Measurements from ENCODE around the gene RAP2C. TPM values are rescaled to one million over a fixed set of nuclear protein-coding genes. Genes with fewer than 3 reads are reported as not detected.

The RAP2C gene
- total RNA-seq, 1 donor from 2014 or later, result 48.8 TPM

DNA sequence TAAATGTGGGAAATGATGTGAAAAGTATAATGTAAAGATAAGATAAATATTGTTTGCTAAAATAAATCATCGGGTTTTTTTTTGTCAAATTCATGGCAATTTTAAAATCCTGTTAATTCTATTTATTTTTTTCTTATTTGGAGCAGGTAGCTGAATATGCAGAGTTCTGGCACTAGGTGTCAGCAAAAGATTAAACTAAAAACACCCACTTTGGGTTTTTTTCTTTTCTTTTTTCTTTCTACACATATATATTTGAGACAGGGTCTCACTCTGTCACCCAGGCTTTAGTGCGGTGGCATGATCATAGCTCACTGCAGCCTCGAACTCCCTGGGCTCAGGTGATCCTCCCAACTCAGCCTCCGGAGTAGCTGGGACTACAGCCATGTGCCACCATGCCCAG lies 6.9 kb upstream of the RAP2C start:
- Mint-ChIP-seq H3K4me3 (ENCODE audit: low read depth) (no peak overlapping the region), H3K27ac (no peak overlapping the region), H3K9me3 (ENCODE audit: low read depth) (no peaks in the 10 kb centered on the region), H3K27me3 (no peaks in the 10 kb centered on the region), H3K4me1 (ENCODE audit: low read depth) (peaks cover 4% of the 10 kb centered on the region), H3K36me3 (ENCODE audit: insufficient read depth) (no peaks in the 10 kb centered on the region)
- TF ChIP-seq, protein P1, sequence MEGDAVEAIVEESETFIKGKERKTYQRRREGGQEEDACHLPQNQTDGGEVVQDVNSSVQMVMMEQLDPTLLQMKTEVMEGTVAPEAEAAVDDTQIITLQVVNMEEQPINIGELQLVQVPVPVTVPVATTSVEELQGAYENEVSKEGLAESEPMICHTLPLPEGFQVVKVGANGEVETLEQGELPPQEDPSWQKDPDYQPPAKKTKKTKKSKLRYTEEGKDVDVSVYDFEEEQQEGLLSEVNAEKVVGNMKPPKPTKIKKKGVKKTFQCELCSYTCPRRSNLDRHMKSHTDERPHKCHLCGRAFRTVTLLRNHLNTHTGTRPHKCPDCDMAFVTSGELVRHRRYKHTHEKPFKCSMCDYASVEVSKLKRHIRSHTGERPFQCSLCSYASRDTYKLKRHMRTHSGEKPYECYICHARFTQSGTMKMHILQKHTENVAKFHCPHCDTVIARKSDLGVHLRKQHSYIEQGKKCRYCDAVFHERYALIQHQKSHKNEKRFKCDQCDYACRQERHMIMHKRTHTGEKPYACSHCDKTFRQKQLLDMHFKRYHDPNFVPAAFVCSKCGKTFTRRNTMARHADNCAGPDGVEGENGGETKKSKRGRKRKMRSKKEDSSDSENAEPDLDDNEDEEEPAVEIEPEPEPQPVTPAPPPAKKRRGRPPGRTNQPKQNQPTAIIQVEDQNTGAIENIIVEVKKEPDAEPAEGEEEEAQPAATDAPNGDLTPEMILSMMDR (IDR thresholded peaks at IDR 0.05; ENCODE audit: unreplicated experiment), result peak; percentile 69
- no peak for DNase-seq (ENCODE audit: low spot score, unreplicated experiment)

DNA sequence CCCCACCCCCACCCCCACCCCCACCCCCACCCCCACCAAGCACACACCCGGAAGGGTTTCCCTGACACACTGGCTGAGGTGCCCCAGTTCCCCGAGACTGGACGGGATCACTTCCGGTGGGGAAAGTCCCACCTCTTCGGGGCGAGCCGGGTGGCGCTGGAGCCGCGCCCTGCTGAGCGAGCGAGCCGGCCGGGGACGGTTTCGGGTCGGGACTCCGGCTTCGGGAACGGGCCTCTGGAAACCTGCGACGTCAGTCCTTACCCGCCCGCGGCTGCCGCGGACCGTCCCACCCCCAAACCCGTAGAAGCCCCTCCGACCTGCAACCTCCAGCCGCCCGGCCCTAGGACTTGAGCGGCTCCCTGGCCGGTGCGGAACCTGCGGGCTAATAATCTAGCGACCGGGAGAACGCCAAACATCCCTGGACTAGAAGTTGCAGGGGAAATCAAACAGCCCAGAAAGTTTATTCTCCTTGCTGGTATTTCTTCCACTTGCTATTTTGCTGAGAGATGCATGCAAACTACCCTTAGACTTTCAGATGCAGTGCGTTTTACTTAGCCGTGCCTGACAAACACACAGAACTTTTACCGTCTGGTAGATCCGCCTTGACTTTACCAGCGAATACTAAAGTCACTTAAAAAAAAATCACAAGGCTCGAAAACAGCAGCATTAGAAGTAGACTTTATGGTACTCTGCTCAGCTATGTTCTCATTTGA lies 991 bp downstream of the RAP2C start:
- Mint-ChIP-seq H3K4me1 (ENCODE audit: low read depth) (peaks cover 41% of the 10 kb centered on the region), H3K9me3 (ENCODE audit: low read depth) (no peaks in the 10 kb centered on the region), H3K36me3 (ENCODE audit: insufficient read depth) (peaks cover 12% of the 10 kb centered on the region), H3K4me3 (ENCODE audit: low read depth) (peak overlapping the region; percentile 96), H3K27ac (peak overlapping the region; percentile 94), H3K27me3 (no peaks in the 10 kb centered on the region)
- peak; percentile 78 for DNase-seq (ENCODE audit: low spot score, unreplicated experiment)
- TF ChIP-seq, protein P1 (IDR thresholded peaks at IDR 0.05; ENCODE audit: unreplicated experiment), result no peak

GRCh38 chrX:132217203-132218073 lies 1.8 kb downstream of the RAP2C start:
- TF ChIP-seq, protein P1 (IDR thresholded peaks at IDR 0.05; ENCODE audit: unreplicated experiment), result peak; percentile 9
- DNase-seq (ENCODE audit: low spot score, unreplicated experiment), result peak; percentile 61
- no peaks in the 10 kb centered on the region for H3K9me3 Mint-ChIP-seq (ENCODE audit: low read depth)
- peaks cover 13% of the 10 kb centered on the region for H3K36me3 Mint-ChIP-seq (ENCODE audit: insufficient read depth)
- peaks cover 46% of the 10 kb centered on the region for H3K4me1 Mint-ChIP-seq (ENCODE audit: low read depth)
- peak overlapping the region; percentile 96 for H3K4me3 Mint-ChIP-seq (ENCODE audit: low read depth)
- peak overlapping the region; percentile 98 for H3K27ac Mint-ChIP-seq
- H3K27me3 Mint-ChIP-seq, result no peaks in the 10 kb centered on the region

DNA sequence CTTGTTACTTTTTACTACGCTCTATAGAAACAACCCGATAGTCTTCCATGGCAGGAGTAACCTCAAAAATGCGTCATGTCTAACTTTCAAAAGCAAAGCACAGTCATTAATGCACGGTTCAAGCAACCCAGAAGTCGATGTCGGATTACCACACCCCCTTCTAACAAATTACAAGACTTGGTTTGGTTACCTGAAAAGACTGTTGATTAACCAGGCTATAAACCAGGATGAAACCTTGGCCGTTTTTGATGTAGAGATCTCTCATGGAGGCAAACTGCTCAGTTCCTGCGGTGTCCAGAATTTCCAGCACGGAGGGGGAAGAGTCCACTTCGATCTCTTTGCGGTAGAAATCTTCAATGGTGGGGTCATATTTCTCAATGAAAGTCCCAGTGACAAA lies 2.4 kb downstream of the RAP2C start:
- Mint-ChIP-seq H3K4me1 (ENCODE audit: low read depth) (peaks cover 45% of the 10 kb centered on the region), H3K27me3 (no peaks in the 10 kb centered on the region), H3K9me3 (ENCODE audit: low read depth) (no peaks in the 10 kb centered on the region), H3K4me3 (ENCODE audit: low read depth) (peak overlapping the region; percentile 96), H3K27ac (peak overlapping the region; percentile 98), H3K36me3 (ENCODE audit: insufficient read depth) (peaks cover 15% of the 10 kb centered on the region)
- DNase-seq (ENCODE audit: low spot score, unreplicated experiment), result no peak
- TF ChIP-seq, protein P1 (IDR thresholded peaks at IDR 0.05; ENCODE audit: unreplicated experiment), result no peak

DNA sequence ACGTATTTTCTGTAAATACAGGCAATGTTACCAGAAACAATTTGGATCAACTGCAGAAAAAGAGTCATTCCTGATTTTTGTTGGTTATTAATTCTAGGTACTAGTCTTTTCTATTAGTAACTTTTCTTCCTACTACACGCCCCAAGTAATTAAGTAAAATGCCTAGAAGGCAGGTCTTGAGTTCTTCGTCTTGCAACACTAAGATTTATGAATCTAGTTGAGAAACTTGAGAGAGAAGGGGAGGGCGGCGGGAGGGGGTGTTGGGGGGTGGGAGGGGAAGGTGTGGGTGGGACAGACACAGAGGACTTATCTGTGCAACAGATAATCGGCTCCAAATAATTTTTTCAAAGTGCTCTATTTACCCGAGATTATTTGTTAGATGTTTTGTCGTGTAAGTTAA lies 3.0 kb downstream of the RAP2C start:
- TF ChIP-seq, protein P1 (IDR thresholded peaks at IDR 0.05; ENCODE audit: unreplicated experiment), result no peak
- Mint-ChIP-seq H3K9me3 (ENCODE audit: low read depth) (no peaks in the 10 kb centered on the region), H3K27ac (peak overlapping the region; percentile 98)

More for the DNA sequence above, 3.0 kb downstream of the RAP2C start:
- Mint-ChIP-seq H3K4me1 (ENCODE audit: low read depth) (peaks cover 50% of the 10 kb centered on the region), H3K27me3 (no peaks in the 10 kb centered on the region), H3K4me3 (ENCODE audit: low read depth) (peak overlapping the region; percentile 96), H3K36me3 (ENCODE audit: insufficient read depth) (peaks cover 20% of the 10 kb centered on the region)
- no peak for DNase-seq (ENCODE audit: low spot score, unreplicated experiment)
